Measurements from ENCODE around the gene TOP3B.

TOP3B gene

GRCh38 chr22:21958360-21959273 is 24.0 kb downstream of the TOP3B start:
- TF ChIP-seq CTCF (IDR thresholded peaks at IDR 0.05) = no peak

GRCh38 chr22:21952586-21953571 is 29.7 kb downstream of the TOP3B start, which contains the start of gene PPM1F:
Gene PPM1F (minus strand): TSS chr22:21952848. CDS start chr22:21946048, 6,800 bp downstream.
- peak; percentile 92 for TF ChIP-seq CTCF (IDR thresholded peaks at IDR 0.05)

- no peak for TF ChIP-seq CTCF (IDR thresholded peaks at IDR 0.05)
Observed at GRCh38 chr22:21951931-21952465, 30.6 kb downstream of the TOP3B start.

- TF ChIP-seq CTCF (IDR thresholded peaks at IDR 0.05) = no peak
Observed at GRCh38 chr22:21951062-21951461, 31.5 kb downstream of the TOP3B start.

GRCh38 chr22:21949948-21950347 is 32.6 kb downstream of the TOP3B start:
- TF ChIP-seq CTCF (IDR thresholded peaks at IDR 0.05) = no peak

GRCh38 chr22:21949569-21949918 is 33.0 kb downstream of the TOP3B start:
- no peak for TF ChIP-seq CTCF (IDR thresholded peaks at IDR 0.05)
